Hematopoietic multipotent progenitor cell treated with erythropoietin and hydrocortisone succinate and interleukin-3 and kit ligand, for 15 days (in vitro differentiated cells): ENCODE data around the gene PANX2.
"Not testable (repeated sequence)": the region's sequence is repeated elsewhere in the genome, so short reads cannot be mapped to it uniquely, and the experiment has no call there.

Source experiments
- DNase-seq: peaks from one replicate; pipeline ENCODE4 v3.0.0-alpha.2; 2015; ENCODE audit warnings: low spot score

The PANX2 gene

DNA sequence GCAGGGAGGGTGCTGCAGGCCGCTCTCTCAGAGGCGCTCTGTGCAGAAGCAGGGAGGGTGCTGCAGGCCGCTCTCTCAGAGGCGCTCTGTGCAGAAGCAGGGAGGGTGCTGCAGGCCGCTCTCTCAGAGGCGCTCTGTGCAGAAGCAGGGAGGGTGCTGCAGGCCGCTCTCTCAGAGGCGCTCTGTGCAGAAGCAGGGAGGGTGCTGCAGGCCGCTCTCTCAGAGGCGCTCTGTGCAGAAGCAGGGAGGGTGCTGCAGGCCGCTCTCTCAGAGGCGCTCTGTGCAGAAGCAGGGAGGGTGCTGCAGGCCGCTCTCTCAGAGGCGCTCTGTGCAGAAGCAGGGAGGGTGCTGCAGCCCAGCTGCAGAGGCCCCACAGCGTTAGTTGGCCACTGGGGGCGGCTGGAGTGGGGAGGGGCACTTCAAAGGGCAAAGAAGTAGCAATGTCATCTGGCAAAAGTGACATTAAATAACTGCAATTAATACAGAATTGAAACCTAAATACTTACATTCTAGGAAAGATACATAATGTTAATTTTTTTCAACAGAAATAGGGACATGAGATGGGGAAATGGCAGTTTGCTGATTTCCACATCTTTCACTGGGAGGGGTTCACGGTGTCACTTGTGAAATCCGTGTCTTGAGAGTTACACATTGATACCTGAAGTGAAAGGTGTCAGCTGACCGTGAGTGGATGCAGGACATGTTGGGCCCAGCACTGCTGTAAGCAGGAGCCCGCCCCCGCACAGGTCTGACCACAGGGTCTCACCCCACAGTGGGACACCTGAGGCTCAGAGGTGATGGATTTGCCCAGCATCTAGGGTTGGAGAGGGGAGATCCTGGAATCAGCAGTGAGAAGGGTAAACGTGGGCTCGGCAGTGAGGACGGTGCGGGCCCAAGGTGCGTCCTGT, 23.0 kb upstream of the PANX2 start:
- DNase-seq = not testable (repeated sequence)

DNA sequence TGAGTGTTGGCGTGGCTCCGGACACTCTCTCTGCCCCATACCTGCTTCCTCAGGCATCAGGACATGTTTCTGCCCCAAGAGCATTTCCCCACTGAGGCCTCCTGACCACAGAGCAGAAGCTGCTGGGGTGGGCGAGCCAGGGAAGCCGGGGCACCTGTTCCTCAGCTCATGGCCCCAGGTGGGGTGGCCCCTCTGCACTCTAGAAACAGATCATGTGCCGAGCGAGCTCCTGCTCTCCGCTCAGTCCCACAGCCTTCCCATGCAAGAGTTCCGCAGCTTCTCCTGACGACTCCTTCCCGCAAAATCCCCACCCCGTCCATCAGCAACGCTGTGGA, 22.4 kb upstream of the PANX2 start:
- no peak for DNase-seq

DNA sequence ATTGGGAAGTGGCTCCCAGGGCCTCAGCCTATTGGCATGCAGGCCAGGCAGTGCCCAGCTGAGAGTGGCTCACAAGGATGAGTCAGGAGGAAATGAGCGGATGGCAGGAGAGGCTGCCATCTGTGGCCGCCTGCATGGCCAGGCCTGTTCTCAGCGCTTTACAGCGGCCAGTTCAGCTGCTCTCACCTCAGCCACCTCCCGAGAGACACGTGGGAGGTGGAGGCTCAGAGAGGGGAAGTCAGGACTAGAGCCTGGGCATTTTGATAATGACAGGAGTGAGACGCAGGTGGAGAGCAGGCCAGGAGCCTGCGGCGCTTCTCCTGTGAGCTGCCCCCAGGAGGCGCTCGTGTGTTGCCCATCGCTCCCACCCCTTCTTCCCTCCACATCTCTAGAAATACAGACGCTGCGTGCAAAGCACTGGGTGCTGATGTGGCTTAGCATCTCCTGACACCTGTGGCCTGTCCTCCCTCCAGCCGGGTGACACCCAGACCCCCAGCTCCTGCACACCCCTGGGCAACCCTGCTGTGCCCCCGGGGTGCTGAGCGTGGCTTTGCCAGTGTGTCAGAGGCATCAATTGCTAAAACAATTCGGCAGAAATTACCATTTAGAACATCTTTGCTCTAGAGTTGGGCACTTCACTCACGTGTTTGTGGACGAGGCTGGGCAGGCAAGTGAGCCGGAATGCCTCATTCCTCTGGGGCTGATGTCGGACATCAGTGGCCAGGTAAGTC, 21.4 kb upstream of the PANX2 start:
- peak; percentile 57 for DNase-seq

DNA sequence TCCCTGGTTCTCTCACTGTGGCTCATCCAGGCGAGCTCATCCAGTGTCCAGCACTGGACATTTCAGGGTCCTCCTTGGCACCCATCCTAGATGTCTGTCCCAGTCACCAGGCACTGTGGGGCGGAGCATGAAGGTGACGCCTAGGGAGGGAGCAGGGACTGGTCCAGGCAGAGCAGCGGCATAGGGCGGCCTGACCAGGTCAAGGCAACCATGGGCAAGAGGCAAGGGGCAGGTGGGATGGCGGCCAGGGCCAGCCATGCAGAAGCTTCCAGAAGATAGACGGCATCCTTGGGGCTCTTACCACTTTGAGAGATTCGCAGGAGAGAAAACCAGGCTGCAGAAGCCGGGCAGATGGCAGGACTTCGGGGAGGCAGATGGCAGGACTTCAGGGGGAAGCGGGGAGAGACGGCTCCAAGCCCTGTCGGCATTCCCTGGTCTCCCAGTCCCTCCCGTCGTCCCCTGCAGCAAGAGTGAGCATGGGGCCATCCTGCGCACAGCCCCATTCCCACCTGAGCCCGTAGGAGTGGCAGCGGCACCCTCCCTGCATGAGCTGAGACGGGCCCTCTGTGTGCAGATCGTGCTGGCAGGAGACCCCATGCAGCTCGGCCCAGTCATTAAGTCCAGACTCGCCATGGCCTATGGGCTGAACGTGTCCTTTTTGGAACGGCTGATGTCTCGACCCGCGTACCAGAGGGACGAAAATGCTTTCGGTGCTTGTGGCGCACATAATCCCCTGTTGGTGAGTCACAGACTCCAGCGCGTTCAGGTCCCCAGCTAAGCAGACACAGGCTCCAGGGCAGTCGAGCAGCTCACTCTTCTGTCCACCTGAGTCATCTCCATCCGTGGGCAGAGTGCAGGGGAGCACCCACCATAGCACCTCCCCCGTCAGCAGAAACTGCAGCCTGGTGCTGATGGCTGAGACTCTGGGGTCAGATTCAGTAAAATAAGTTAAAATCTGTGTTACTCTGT, 20.1 kb upstream of the PANX2 start:
- no peak for DNase-seq

DNA sequence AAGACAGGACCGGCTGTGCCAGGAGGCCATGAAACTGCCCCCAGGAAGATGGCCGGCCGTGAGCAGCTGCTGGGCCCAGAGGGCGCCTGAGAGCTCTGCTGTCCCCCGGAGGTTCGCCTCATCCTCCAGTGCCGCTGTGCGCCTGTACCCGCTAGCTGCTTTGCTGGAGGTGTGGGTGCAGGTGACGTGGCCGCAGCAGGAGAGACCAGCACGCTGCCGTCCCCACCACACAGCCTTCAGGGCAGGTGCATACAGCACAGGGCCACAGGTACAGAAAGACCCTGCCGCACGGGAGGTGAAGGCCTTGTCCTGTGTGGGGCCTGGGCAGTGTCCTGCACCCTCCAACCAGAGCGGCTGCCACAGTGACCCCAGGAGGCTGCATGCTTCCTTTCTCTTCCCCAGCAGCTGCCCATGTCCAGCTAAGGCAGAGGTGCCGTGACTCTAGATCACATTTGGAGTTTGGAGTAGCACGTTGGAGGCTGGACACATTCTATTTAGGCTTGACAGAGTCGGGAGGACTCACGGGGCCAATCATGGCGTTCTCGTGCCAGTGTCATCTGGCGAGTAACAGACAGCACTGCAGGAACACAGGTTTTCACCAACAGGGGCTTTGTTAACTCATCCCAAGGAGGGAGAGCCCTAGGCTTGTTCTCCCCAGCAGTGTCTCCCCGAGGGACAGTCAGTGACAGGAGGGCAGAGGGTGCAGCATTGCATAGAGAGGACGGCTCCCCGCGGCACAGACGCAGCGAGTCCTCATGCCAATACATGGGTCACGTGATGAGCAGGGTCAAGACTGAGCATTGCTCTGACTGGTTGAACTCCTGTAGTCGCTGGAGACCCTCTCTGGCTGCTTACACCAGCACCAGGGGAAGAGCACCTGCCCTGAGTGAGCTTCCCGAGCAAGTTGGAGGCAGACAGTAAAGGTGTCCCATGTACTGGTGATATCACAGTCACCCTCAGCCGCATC, 18.7 kb upstream of the PANX2 start:
- no peak for DNase-seq

DNA sequence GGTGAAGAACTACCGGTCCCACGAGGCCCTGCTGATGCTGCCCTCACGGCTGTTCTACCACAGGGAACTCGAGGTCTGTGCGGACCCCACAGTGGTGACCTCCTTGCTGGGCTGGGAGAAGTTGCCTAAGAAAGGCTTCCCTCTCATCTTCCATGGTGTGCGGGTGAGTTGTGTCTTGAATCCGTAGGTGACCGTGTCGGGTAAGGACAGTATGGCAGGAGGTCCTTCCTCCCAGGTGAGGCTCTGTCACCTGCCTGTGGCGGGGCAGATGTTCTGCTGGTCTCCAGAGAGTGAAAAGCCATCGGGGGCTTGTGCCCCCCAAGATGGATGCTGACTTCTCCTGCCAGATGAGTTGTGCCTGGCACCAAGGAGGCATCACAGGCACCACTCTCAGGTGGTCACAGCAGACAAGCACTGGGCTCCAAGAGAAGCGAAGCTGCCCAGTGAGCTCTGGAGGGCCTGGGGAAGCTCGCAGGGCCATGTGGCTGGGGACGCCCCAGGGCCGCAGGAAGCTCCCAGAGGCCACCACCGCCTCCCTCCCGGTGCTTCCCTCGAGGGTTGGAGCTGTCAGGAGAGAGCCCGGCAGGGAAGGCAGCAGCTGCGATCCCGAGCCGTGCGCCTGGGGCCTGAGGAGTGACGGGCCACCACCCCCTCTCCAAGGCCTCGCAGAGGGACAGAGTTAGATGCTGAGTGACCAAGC, 17.3 kb upstream of the PANX2 start:
- no peak for DNase-seq

DNA sequence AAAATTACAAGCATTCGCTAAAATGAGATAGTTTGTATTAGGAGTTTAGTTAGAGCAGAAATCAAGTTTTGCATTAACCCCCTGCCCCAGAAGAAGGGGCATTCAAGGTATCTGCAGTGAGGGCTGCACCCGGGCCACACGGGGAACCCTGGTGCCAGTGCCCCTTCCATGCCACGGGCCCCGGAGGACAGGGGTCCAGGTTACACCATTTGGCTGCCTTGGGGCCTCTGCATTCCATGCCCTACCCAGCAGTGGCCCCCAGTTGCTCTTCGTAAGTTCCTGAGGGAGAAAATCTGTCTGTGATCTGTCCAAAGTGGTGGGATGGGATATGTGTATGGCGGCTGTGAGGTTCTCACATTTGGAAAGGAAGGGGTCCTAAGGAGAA, 16.8 kb upstream of the PANX2 start:
- no peak for DNase-seq

DNA sequence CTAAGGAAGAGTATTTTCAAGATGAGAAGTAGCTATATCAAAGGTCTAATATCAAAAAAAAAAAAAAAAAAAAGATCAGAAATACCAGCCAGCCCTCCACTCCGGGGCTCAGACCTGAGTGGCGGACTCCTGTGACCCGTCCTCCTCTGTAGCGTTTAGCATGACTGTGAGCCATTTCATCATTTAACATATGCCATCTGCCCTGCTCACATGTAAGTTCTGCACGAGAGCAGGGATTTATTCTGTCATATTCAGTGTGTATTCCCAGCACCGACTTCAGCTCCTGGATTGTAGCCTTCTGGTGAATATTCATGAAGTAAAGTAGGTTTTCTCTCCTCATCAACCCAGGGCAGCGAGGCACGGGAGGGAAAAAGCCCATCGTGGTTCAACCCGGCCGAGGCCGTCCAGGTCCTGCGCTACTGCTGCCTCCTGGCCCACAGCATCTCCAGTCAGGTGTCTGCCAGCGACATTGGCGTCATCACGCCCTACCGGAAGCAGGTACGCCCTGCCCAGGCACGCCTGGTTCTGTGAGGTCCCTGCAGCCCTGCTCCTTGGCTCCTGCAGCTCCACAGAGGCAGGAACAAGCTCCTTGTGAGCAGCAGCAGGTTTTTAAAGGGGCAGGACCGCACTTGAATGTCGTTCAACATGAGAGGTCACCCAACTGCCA, 12.7 kb upstream of the PANX2 start:
- DNase-seq = no peak

DNA sequence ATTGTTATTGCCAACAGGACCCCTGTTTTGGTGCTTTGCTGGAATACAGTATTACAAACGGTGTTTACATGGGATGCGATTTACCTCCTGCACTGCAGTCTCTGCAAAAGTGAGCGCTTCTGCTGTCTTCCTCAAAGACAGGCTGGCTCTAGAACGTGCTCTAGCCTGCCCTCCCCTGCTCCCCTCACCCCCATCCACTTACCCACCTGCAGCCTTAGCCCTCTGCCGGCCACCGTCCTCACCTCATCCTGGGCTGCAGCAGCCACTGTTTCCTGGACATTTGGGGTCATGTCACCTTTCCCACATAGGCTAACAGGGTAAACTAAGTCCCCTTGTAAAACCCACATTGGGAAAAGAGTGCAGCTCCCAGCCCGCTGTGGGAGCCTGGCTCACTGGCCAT, 9.6 kb upstream of the PANX2 start:
- DNase-seq = no peak

DNA sequence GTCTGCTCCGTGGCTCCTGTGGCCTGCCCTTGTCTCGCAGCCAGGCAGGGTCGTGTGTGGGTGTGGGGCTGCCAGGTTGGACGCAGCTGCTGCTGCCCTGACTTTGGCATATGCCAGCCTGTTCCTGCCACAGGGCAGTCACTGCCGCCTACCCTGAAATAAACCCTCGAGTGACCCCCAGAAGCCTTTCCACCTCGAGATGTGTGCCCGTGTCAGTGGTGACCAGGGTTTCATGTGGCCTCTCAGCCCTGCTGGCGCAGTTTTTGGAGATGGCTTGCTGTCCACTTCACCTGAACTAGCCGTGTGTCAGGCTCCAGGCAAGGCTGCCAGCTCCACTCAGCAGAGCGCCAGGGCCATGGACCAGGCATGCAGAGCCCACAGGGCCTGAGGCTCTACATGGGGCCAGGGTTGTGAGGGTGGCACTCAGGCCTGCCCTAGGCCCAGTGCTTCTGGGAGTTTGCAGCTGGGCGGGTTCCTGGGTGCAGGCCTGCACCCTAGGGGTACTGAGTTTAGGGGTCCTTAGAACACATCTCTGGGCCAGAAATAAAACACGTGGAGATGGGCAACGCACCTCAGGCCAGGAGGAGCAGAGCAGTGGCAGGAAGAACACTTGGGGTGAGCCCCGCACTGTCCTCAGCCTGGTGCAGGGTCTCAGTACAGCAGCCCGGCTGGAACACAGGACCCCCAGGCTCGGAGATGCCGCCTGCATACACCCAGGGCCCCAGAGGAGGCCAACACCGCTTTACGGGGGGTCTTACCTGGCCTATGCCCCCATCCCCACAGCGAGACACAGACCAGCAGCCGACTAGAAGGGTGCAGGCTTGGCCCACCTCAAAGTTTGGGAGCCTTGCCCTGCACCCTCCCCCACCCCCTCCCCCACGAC, 8.8 kb upstream of the PANX2 start:
- DNase-seq = no peak

DNA sequence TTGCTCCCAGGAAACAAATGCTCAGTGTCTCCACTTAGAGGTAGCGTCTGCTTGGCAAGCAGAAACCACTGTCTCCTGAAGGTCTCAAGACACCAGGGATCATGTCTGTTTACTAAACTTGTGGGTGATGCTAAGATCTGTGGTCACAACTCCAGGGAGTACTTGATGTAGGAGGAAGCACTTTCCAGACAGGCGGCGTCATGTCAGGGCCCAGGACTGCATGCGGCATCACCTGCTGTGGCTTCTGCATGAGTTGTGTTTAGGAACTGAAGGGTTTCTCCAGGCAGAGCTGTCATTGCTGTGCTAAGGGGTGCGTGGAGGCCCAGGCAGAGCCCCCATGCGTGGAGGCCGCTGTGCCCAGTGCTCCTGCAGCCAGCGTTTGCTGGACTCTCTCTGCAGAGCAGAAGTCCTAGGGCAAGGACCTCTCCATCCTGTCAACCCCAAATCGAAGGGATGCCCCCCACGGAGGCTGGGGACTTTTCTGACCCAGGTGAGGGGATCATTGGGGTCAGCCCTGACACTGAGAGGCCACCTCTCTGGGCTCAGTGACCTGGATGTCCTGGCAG, 8.1 kb upstream of the PANX2 start:
- no peak for DNase-seq

DNA sequence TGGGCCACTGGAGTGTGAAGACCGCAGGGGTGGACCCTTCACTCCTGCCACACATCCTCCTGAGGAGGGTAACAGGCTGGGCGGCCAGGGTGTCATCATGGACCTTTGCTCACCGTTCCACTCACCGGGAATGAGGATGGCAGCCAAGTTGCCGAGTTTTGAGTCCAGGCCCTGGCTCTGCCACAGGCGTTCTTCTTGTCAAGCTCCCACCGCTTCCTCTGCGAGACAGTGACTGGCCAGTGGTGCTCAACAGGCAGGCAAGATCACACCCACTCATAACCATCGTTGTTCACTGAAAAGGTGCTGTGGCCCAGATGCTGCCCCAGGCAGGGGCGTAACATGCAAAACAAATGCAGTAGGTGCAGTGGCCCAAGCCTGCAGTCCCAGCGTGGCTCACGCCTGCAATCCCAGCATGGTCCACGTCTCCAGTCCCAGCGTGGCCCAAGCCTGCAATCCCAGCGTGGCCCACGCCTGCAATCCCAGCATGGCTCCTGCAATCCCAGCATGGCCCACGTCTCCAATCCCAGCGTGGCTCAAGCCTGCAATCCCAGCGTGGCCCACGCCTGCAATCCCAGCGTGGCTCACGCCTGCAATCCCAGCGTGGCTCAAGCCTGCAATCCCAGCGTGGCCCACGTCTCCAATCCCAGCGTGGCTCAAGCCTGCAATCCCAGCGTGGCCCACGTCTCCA, 5.0 kb upstream of the PANX2 start:
- DNase-seq = no peak

DNA sequence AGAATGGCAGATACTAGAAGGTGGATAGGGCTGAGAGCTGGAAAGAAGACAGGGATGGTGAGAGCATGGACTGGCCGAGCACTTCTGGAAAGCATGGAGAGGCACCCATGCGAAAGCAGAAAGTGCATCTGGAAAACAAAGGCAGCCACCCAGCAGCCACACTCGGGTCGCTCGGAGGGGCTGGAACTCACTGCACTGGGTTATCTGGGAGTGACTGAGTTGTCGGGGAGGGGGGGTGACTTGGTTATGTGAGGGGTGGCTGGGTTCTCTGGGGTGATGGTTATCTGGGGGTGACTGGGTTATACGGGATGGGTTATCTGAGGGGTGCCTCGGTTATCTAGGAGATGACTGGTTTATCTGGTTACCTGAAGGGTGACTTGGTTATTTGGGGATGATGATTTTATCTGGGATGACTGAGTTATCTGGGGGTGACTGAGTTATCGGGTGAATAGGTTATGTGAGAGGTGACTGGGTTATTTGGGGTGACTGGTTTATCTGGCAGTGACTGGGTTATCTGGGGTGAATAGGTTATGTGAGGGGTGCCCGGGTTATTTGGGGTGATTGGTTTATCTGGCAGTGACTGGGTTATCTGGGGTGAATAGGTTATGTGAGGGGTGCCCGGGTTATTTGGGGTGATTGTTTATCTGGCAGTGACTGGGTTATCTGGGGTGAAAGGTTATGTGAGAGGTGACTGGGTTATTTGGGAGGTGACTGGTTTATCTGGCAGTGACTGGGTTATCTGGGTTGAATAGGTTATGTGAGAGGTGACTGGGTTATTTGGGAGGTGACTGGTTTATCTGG, 2.6 kb upstream of the PANX2 start:
- DNase-seq = no peak

DNA sequence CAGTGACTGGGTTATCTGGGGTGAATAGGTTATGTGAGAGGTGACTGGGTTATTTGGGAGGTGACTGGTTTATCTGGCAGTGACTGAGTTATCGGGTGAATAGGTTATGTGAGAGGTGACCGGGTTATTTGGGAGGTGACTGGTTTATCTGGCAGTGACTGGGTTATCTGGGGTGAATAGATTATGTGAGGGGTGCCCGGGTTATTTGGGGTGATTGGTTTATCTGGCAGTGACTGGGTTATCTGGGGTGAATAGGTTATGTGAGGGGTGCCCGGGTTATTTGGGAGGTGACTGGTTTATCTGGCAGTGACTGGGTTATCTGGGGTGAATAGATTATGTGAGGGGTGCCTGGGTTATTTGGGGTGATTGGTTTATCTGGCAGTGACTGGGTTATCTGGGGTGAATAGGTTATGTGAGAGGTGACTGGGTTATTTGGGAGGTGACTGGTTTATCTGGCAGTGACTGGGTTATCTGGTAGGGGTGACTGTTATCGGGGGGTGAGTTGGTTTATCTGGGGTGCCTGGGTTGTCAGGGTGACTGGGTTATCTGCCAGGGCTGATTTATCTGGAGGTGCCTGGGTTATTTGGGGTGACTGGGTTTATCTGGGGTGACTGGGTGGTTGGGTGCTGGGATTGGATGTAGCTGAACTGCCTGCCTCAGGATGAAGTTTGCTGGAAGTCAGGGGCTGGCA, 1.9 kb upstream of the PANX2 start:
- not testable (repeated sequence) for DNase-seq

DNA sequence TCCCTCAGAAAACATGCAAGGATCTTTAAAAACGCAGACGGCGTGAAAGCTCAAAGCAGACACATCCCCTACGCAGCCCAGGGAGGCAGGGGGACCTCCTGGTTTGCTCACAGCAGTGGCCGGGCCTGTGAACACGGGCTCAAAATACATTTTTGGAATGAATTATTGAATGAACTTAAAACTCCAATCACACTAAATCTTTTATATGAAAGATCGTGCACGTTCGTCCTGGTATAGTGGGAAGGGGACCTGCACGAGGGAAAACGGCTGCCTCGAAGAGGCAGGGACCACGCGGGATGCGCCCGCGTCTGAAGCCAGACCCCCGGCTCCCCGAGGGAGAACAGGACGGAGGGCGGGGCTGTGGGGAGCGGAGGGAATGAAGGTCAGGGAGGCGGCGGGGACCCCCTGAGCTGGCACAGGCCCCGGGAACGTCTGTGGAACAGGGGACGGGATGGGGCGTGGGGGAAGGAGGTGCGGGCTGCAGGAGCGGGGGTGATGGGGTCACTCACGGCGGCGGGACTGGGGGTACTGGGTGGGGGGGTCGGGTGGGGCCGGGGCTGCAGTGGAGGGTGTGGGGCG, 1.3 kb upstream of the PANX2 start:
- DNase-seq = no peak

DNA sequence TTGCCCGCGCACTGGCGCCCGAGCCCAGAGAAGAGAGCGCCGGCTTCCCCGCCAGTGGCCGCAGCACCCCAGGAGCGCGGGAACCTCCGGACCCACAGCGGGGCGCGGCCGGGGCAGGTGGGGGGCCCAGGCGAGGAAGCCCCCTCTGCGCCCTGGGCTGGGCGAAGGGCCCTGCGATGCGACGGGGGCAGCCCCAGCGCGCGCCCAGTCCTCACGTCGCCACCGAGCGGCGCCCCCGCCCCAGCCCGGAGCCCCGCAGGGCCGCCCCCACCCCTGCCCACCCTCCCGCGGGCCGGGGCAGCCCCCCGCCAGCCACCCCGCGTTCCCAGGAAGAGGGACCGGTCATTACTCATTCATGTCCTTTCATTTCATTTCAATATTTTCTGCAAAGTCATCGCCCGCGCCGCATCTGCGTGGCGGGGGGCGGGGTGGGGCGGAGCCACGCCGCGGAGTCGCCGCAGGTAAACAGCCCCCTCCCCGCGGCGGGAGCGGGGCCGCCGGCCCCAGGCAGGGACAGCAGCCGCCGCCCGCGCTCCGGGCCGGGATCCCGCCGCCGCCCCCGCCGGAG, 673 bp upstream of the PANX2 start:
- peak; percentile 25 for DNase-seq
